CD14-positive monocyte (primary cell): ENCODE measurements around the gene CENPP. TPM values are rescaled to one million over a fixed set of nuclear protein-coding genes. Genes with fewer than 3 reads are reported as not detected.

Experiments used
- DNase-seq, 3 donors: peaks; one replicate each; pipeline ENCODE4 v3.0.0-alpha.2; 2011 to 2022
- H2AFZ ChIP-seq: 2 replicates; pipeline ENCODE4 v1.6.0; 2012; ENCODE audit warnings: mild to moderate bottlenecking, low read depth, low read length, inconsistent platforms; ENCODE audit not compliant: insufficient read depth, poor library complexity, severe bottlenecking
- H3K27ac ChIP-seq, 2 donors: 1 replicate in 1 of 2; 2 replicates in 1 of 2; pipeline ENCODE4 v1.5.1; 2012 to 2013; ENCODE audit warnings: low read length in 2 of 2, control low read depth in 1 of 2, inconsistent platforms in 1 of 2, low read depth in 1 of 2, mild to moderate bottlenecking in 1 of 2
- H3K27me3 ChIP-seq, 2 donors: one replicate each; pipeline versions ENCODE4 v1.6.0 to v1.6.1; 2011 to 2013; ENCODE audit warnings: low read length in 2 of 2; ENCODE audit not compliant: control insufficient read depth in 2 of 2, insufficient read depth in 2 of 2
- H3K36me3 ChIP-seq, 2 donors: replicated peaks in 1 of 2; 1 replicate in 1 of 2; 2 replicates in 1 of 2; pipeline versions ENCODE4 v1.5.1 to v1.6.1; 2012 to 2013; ENCODE audit warnings: low read length in 2 of 2, control low read depth in 1 of 2, inconsistent platforms in 1 of 2, mild to moderate bottlenecking in 1 of 2; ENCODE audit not compliant: insufficient read depth in 2 of 2, control insufficient read depth in 1 of 2
- H3K4me1 ChIP-seq, 2 donors: 1 replicate in 1 of 2; 2 replicates in 1 of 2; pipeline versions ENCODE4 v1.5.1 to v1.6.1; 2012 to 2013; ENCODE audit warnings: low read length in 2 of 2, control low read depth in 1 of 2, inconsistent platforms in 1 of 2, mild to moderate bottlenecking in 1 of 2, moderate library complexity in 1 of 2; ENCODE audit not compliant: insufficient read depth in 2 of 2, control insufficient read depth in 1 of 2
- H3K4me2 ChIP-seq: replicated peaks from 2 replicates; pipeline ENCODE3; 2012; ENCODE audit warnings: low read length, moderate library complexity, mild to moderate bottlenecking; ENCODE audit not compliant: poor library complexity, severe bottlenecking; ENCODE audit errors: extremely low read depth
- H3K4me3 ChIP-seq, 3 experiments: fragments of 200-600 bp in 1 of 3; sonication (generic) in 1 of 3; replicated peaks in 1 of 3; 1 replicate in 2 of 3; 2 replicates in 1 of 3; pipeline ENCODE4 v1.5.1; 2011 to 2013; ENCODE audit warnings: low read length in 3 of 3, mild to moderate bottlenecking in 3 of 3, control low read depth in 2 of 3, low read depth in 2 of 3, inconsistent platforms in 1 of 3, moderate library complexity in 1 of 3
- H3K79me2 ChIP-seq: 2 replicates; pipeline ENCODE4 v1.6.0; 2012; ENCODE audit warnings: mild to moderate bottlenecking, control low read depth, inconsistent platforms, low read length, moderate library complexity; ENCODE audit not compliant: insufficient read depth
- H3K9ac ChIP-seq: 2 replicates; pipeline ENCODE4 v1.6.0; 2017; ENCODE audit warnings: low read length, mild to moderate bottlenecking; ENCODE audit not compliant: insufficient read depth, poor library complexity, severe bottlenecking
- H3K9me3 ChIP-seq, 2 donors: replicated peaks in 1 of 2; 1 replicate in 1 of 2; 2 replicates in 1 of 2; pipeline versions ENCODE4 v1.5.1 to v1.6.1; 2012 to 2013; ENCODE audit warnings: low read length in 2 of 2, control low read depth in 1 of 2; ENCODE audit not compliant: control insufficient read depth in 1 of 2, insufficient read depth in 1 of 2
- H4K20me1 ChIP-seq: 2 replicates; pipeline ENCODE4 v1.6.0; 2012; ENCODE audit warnings: mild to moderate bottlenecking, low read length, control low read depth, moderate library complexity; ENCODE audit not compliant: insufficient read depth
- H3K27ac Mint-ChIP-seq, 7 donors: one replicate each; pipeline ENCODE4 v1.8.0; 2020; ENCODE audit warnings: mild to moderate bottlenecking in 7 of 7, mixed read lengths in 7 of 7, moderate library complexity in 6 of 7, inconsistent platforms in 2 of 7
- H3K27me3 Mint-ChIP-seq, 3 donors: one replicate each; pipeline ENCODE4 v1.8.0; 2021 to 2022; ENCODE audit warnings: low read depth in 3 of 3, mild to moderate bottlenecking in 3 of 3, mixed read lengths in 3 of 3, moderate library complexity in 3 of 3, inconsistent platforms in 1 of 3
- H3K36me3 Mint-ChIP-seq, 2 donors: one replicate each; pipeline ENCODE4 v1.8.0; 2020; ENCODE audit warnings: mixed read lengths in 2 of 2, inconsistent platforms in 1 of 2, mild to moderate bottlenecking in 1 of 2
- H3K4me1 Mint-ChIP-seq: one replicate; pipeline ENCODE4 v1.8.0; 2020; ENCODE audit warnings: mild to moderate bottlenecking, mixed read lengths
- H3K4me3 Mint-ChIP-seq, 2 donors: one replicate each; pipeline ENCODE4 v1.8.0; 2020; ENCODE audit warnings: mild to moderate bottlenecking in 2 of 2, mixed read lengths in 2 of 2, moderate library complexity in 1 of 2
- H3K9me3 Mint-ChIP-seq, 7 donors: one replicate each; pipeline ENCODE4 v1.8.0; 2020 to 2022; ENCODE audit warnings: mixed read lengths in 7 of 7, mild to moderate bottlenecking in 6 of 7, moderate library complexity in 6 of 7, inconsistent platforms in 2 of 7
- WGBS: methylation state at CpG from one replicate; pipeline ENCODE4 v1.1.5; 2013; ENCODE audit warnings: missing lambda C conversion rate; ENCODE audit not compliant: insufficient coverage; 5-methylcytosine and 5-hydroxymethylcytosine counted together
- intact Hi-C, 2 donors: fragments of 100-400 bp; cut with micrococcal nuclease; formaldehyde crosslinking; loops; one replicate each; pipeline versions ENCODE4 v1.15.0 to v1.15.1; 2023
- polyA plus RNA-seq, 3 donors: library from polyadenylated mRNA; depleted of rRNA in 1 of 3; unstranded in 2 of 3; stranded (reverse) in 1 of 3; fragments of 300-500 nt in 2 of 3; fragments of >200 nt in 1 of 3; fragmentation: Illumina TruSeq in 2 of 3; gene quantifications; 1 replicate in 2 of 3; 2 replicates in 1 of 3; pipeline ENCODE4 v1.2.3, GENCODE V29; 2012 to 2021
- TF ChIP-seq, protein P1 (sequence below): fragments of 200-600 bp; IDR thresholded peaks from one replicate; pipeline ENCODE4 v1.8.0; 2022; ENCODE audit warnings: antibody characterized with exemption, mild to moderate bottlenecking

CENPP gene
- polyA plus RNA-seq, 3 donors: 0.50 to 1.1 (median 1.1) TPM

- Histone ChIP-seq H3K36me3 (no peaks in the 10 kb centered on the region), H4K20me1 (no peaks in the 10 kb centered on the region), H3K79me2 (no peaks in the 10 kb centered on the region), H3K9me3 (no peaks in the 10 kb centered on the region), H3K9ac (no peak overlapping the region), H3K27me3 (no peaks in the 10 kb centered on the region), H3K4me2 (no peak overlapping the region), H3K27ac (no peak overlapping the region), H3K4me3 (no peak overlapping the region), H3K4me1 (no peaks in the 10 kb centered on the region), H2AFZ (no peak overlapping the region)
- H3K9me3 Mint-ChIP-seq: no peaks in the 10 kb centered on the region
- no CpG with 5 or more reads among the region's 2 CpGs for WGBS
- H3K36me3 Mint-ChIP-seq: peaks cover 0 to 3% of the 10 kb centered on the region in 2 donors
- TF ChIP-seq, protein P1, sequence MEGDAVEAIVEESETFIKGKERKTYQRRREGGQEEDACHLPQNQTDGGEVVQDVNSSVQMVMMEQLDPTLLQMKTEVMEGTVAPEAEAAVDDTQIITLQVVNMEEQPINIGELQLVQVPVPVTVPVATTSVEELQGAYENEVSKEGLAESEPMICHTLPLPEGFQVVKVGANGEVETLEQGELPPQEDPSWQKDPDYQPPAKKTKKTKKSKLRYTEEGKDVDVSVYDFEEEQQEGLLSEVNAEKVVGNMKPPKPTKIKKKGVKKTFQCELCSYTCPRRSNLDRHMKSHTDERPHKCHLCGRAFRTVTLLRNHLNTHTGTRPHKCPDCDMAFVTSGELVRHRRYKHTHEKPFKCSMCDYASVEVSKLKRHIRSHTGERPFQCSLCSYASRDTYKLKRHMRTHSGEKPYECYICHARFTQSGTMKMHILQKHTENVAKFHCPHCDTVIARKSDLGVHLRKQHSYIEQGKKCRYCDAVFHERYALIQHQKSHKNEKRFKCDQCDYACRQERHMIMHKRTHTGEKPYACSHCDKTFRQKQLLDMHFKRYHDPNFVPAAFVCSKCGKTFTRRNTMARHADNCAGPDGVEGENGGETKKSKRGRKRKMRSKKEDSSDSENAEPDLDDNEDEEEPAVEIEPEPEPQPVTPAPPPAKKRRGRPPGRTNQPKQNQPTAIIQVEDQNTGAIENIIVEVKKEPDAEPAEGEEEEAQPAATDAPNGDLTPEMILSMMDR: no peak
- H3K27ac Mint-ChIP-seq: no peak overlapping the region
- H3K4me1 Mint-ChIP-seq: peaks cover 4% of the 10 kb centered on the region
- H3K27me3 Mint-ChIP-seq: no peaks in the 10 kb centered on the region
- no peak for DNase-seq
- no peak overlapping the region for H3K4me3 Mint-ChIP-seq
- intact Hi-C loops: no loop called here
Observed at GRCh38 chr9:92499701-92500100, 173.9 kb downstream of the CENPP start.

DNA sequence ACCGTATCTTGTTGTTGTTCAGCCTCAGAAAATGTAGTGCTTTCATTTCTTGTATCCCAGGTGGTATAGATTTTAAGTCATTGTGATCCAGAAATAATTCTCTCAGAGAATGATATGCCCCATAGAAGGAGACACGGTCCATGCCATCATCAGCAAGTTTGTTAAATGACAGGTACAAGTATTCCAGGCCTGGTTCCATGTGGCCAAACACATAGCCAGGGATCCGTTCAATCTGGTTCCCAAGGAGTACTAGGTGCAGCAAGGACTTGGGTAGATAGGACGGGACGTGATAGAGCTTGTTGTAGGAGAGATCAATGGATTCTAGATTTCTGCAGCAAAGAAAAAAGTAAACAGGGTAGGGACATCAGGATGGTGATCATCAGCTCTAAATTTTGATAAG, 175.0 kb downstream of the CENPP start:
- no peak overlapping the region for H2AFZ ChIP-seq
- intact Hi-C loops: no loop called here
- 92% methylated on average over 4 of the region's 5 CpGs for WGBS

More for the DNA sequence above, 175.0 kb downstream of the CENPP start:
- no peak overlapping the region for H3K9ac ChIP-seq
- no peaks in the 10 kb centered on the region for H3K79me2 ChIP-seq
- H3K9me3 Mint-ChIP-seq: no peaks in the 10 kb centered on the region
- H3K36me3 ChIP-seq: no peaks in the 10 kb centered on the region
- TF ChIP-seq, protein P1: no peak
- H3K4me3 Mint-ChIP-seq: no peak overlapping the region
- no peaks in the 10 kb centered on the region for H4K20me1 ChIP-seq
- H3K4me1 Mint-ChIP-seq: peaks cover 4% of the 10 kb centered on the region
- no peaks in the 10 kb centered on the region for H3K4me1 ChIP-seq
- H3K27ac ChIP-seq: no peak overlapping the region
- no peaks in the 10 kb centered on the region for H3K27me3 ChIP-seq
- peaks cover 0 to under 1% (median 0%) of the 10 kb centered on the region in 3 donors for H3K27me3 Mint-ChIP-seq
- no peak for DNase-seq
- H3K36me3 Mint-ChIP-seq: peaks cover 0 to 3% of the 10 kb centered on the region in 2 donors
- H3K9me3 ChIP-seq: no peaks in the 10 kb centered on the region
- no peak overlapping the region for H3K4me3 ChIP-seq
- H3K27ac Mint-ChIP-seq: no peak overlapping the region
- no peak overlapping the region for H3K4me2 ChIP-seq
